Karpas-422 (cell line): Measurements from ENCODE around the gene LCN9. TPM values are rescaled to one million over a fixed set of nuclear protein-coding genes. Genes with fewer than 3 reads are reported as not detected.

ENCODE experiments used
- DNase-seq: peaks from one replicate; pipeline ENCODE4 v3.0.0-alpha.2; 2015
- H2AFZ ChIP-seq: fragments of 200-600 bp; sonication (generic); 2 replicates; pipeline ENCODE4 v1.6.1; 2014; ENCODE audit warnings: antibody characterized with exemption, low read length, mixed read lengths
- H3K27ac ChIP-seq: fragments of 200-600 bp; sonication (generic); 2 replicates; pipeline ENCODE4 v1.5.1; 2014; ENCODE audit warnings: mild to moderate bottlenecking, low read length, moderate library complexity
- H3K27me3 ChIP-seq: fragments of 200-600 bp; sonication (generic); 2 replicates; pipeline ENCODE4 v1.6.1; 2014; ENCODE audit warnings: low read length, mixed read lengths
- H3K36me3 ChIP-seq: fragments of 200-600 bp; sonication (generic); 2 replicates; pipeline ENCODE4 v1.6.1; 2014; ENCODE audit warnings: low read length, mixed read lengths; ENCODE audit not compliant: insufficient read depth
- H3K4me1 ChIP-seq: fragments of 200-600 bp; sonication (generic); 2 replicates; pipeline ENCODE4 v1.6.1; 2014; ENCODE audit warnings: mild to moderate bottlenecking, low read length, mixed read lengths
- H3K4me2 ChIP-seq: fragments of 200-600 bp; sonication (generic); 2 replicates; pipeline ENCODE4 v1.6.1; 2014; ENCODE audit warnings: low read length, low read depth, mild to moderate bottlenecking; ENCODE audit not compliant: poor library complexity, severe bottlenecking
- H3K4me3 ChIP-seq: fragments of 200-600 bp; sonication (generic); 2 replicates; pipeline ENCODE4 v1.5.1; 2014; ENCODE audit warnings: mild to moderate bottlenecking, antibody characterized with exemption, low read length, mixed read lengths
- H3K79me2 ChIP-seq: fragments of 200-600 bp; sonication (generic); 2 replicates; pipeline ENCODE4 v1.6.1; 2014; ENCODE audit warnings: mild to moderate bottlenecking, low read length, mixed read lengths
- H3K9ac ChIP-seq: fragments of 200-600 bp; sonication (generic); 2 replicates; pipeline ENCODE4 v1.6.0; 2014; ENCODE audit warnings: low read length
- H3K9me2 ChIP-seq: fragments of 200-600 bp; sonication (generic), shearing (Covaris generic); replicated peaks from 2 replicates; pipeline ENCODE4 v1.6.0; 2014; ENCODE audit warnings: mild to moderate bottlenecking, low read length, moderate library complexity; ENCODE audit not compliant: insufficient read depth
- H3K9me3 ChIP-seq: fragments of 300-700, 200-600 bp; sonication (generic); 2 replicates; pipeline ENCODE4 v1.6.1; 2014; ENCODE audit warnings: low read length, mixed read lengths
- H4K20me1 ChIP-seq: fragments of 200-600 bp; sonication (generic); 2 replicates; pipeline ENCODE4 v1.6.1; 2014; ENCODE audit warnings: mild to moderate bottlenecking, antibody characterized with exemption, low read length, low read depth; ENCODE audit not compliant: insufficient read depth
- total RNA-seq: library from RNA; depleted of rRNA; stranded (reverse); fragments of >200 nt; shearing (Covaris generic); gene quantifications from 2 replicates; pipeline ENCODE4 v1.2.3, GENCODE V29; 2014; ENCODE audit warnings: low replicate concordance

The LCN9 gene
- total RNA-seq, 1 experiment from 2014 or later: not detected

GRCh38 chr9:135681161-135681560, 18.1 kb downstream of the LCN9 start:
- no peaks in the 10 kb centered on the region for H3K9me3 ChIP-seq

GRCh38 chr9:135683401-135684034, 20.4 kb downstream of the LCN9 start:
- no peak overlapping the region for H3K27ac ChIP-seq
- H3K9me3 ChIP-seq: no peaks in the 10 kb centered on the region
- no peaks in the 10 kb centered on the region for H3K79me2 ChIP-seq
- no peak overlapping the region for H3K4me2 ChIP-seq
- no peak for DNase-seq
- no peak overlapping the region for H3K9ac ChIP-seq
- no peaks in the 10 kb centered on the region for H3K9me2 ChIP-seq
- H3K4me1 ChIP-seq: no peaks in the 10 kb centered on the region
- H3K36me3 ChIP-seq: no peaks in the 10 kb centered on the region
- H4K20me1 ChIP-seq: 0 out of 2 replicates have a peak, but pooled peaks cover 5% of the 10 kb centered on the region
- H3K27me3 ChIP-seq: no peaks in the 10 kb centered on the region
- no peak overlapping the region for H2AFZ ChIP-seq
- no peak overlapping the region for H3K4me3 ChIP-seq

More at GRCh38 chr9:135681161-135681560, 18.1 kb downstream of the LCN9 start:
- Histone ChIP-seq H3K4me1 (no peaks in the 10 kb centered on the region), H3K9me2 (no peaks in the 10 kb centered on the region), H3K27ac (no peak overlapping the region), H3K27me3 (no peaks in the 10 kb centered on the region), H3K36me3 (no peaks in the 10 kb centered on the region), H3K9ac (no peak overlapping the region), H3K4me2 (no peak overlapping the region), H2AFZ (no peak overlapping the region), H4K20me1 (0 out of 2 replicates have a peak, but pooled peaks cover 2% of the 10 kb centered on the region), H3K79me2 (no peaks in the 10 kb centered on the region), H3K4me3 (no peak overlapping the region)
- no peak for DNase-seq

- no peaks in the 10 kb centered on the region for H3K9me2 ChIP-seq
- H3K36me3 ChIP-seq: no peaks in the 10 kb centered on the region
- no peak overlapping the region for H3K27ac ChIP-seq
- no peaks in the 10 kb centered on the region for H3K27me3 ChIP-seq
- no peaks in the 10 kb centered on the region for H3K79me2 ChIP-seq
- no peak overlapping the region for H3K9ac ChIP-seq
- no peaks in the 10 kb centered on the region for H3K9me3 ChIP-seq
- H2AFZ ChIP-seq: no peak overlapping the region
- no peaks in the 10 kb centered on the region for H3K4me1 ChIP-seq
- H4K20me1 ChIP-seq: 0 out of 2 replicates have a peak, but pooled peaks cover 5% of the 10 kb centered on the region
- no peak for DNase-seq
- H3K4me3 ChIP-seq: no peak overlapping the region
- H3K4me2 ChIP-seq: no peak overlapping the region
These were observed 21.6 kb downstream of the LCN9 start for GRCh38 chr9:135684691-135685090.

GRCh38 chr9:135687216-135687615, 24.1 kb downstream of the LCN9 start:
- no peaks in the 10 kb centered on the region for H3K9me2 ChIP-seq
- H3K4me1 ChIP-seq: no peaks in the 10 kb centered on the region
- no peaks in the 10 kb centered on the region for H3K9me3 ChIP-seq
- no peaks in the 10 kb centered on the region for H3K79me2 ChIP-seq
- H3K27ac ChIP-seq: no peak overlapping the region
- no peak overlapping the region for H3K4me2 ChIP-seq
- H4K20me1 ChIP-seq: 0 out of 2 replicates have a peak, but pooled peaks cover 5% of the 10 kb centered on the region
- H2AFZ ChIP-seq: no peak overlapping the region
- H3K27me3 ChIP-seq: no peaks in the 10 kb centered on the region
- no peaks in the 10 kb centered on the region for H3K36me3 ChIP-seq
- H3K9ac ChIP-seq: no peak overlapping the region
- no peak overlapping the region for H3K4me3 ChIP-seq
- DNase-seq: no peak

GRCh38 chr9:135689011-135689410, 25.9 kb downstream of the LCN9 start:
- Histone ChIP-seq H3K36me3 (no peaks in the 10 kb centered on the region), H2AFZ (no peak overlapping the region), H3K27ac (no peak overlapping the region), H3K27me3 (no peaks in the 10 kb centered on the region), H4K20me1 (0 out of 2 replicates have a peak, but pooled peaks cover 5% of the 10 kb centered on the region), H3K4me1 (no peaks in the 10 kb centered on the region), H3K4me2 (no peak overlapping the region), H3K79me2 (no peaks in the 10 kb centered on the region), H3K4me3 (no peak overlapping the region), H3K9me3 (no peaks in the 10 kb centered on the region), H3K9ac (no peak overlapping the region), H3K9me2 (no peaks in the 10 kb centered on the region)
- DNase-seq: no peak

- Histone ChIP-seq H3K4me3 (no peak overlapping the region), H3K27ac (no peak overlapping the region), H3K36me3 (no peaks in the 10 kb centered on the region), H3K9ac (no peak overlapping the region), H3K4me2 (no peak overlapping the region), H3K9me3 (no peaks in the 10 kb centered on the region), H3K27me3 (no peaks in the 10 kb centered on the region), H3K79me2 (no peaks in the 10 kb centered on the region), H2AFZ (no peak overlapping the region), H4K20me1 (0 out of 2 replicates have a peak, but pooled peaks cover 5% of the 10 kb centered on the region), H3K4me1 (no peaks in the 10 kb centered on the region), H3K9me2 (no peaks in the 10 kb centered on the region)
- no peak for DNase-seq
These were observed 27.9 kb downstream of the LCN9 start for GRCh38 chr9:135690836-135691570.

GRCh38 chr9:135692410-135692809, 29.3 kb downstream of the LCN9 start:
- no peaks in the 10 kb centered on the region for H3K27me3 ChIP-seq
- H4K20me1 ChIP-seq: no peaks in the 10 kb centered on the region
- H3K4me2 ChIP-seq: no peak overlapping the region
- H3K9me2 ChIP-seq: no peaks in the 10 kb centered on the region
- no peak for DNase-seq
- H3K4me1 ChIP-seq: no peaks in the 10 kb centered on the region
- no peaks in the 10 kb centered on the region for H3K79me2 ChIP-seq
- H3K9ac ChIP-seq: no peak overlapping the region
- H3K4me3 ChIP-seq: no peak overlapping the region
- no peak overlapping the region for H2AFZ ChIP-seq
- H3K9me3 ChIP-seq: no peaks in the 10 kb centered on the region
- no peak overlapping the region for H3K27ac ChIP-seq
- H3K36me3 ChIP-seq: no peaks in the 10 kb centered on the region

- Histone ChIP-seq H3K4me1 (no peaks in the 10 kb centered on the region), H2AFZ (no peak overlapping the region), H3K36me3 (no peaks in the 10 kb centered on the region), H3K9me3 (no peaks in the 10 kb centered on the region), H3K27me3 (no peaks in the 10 kb centered on the region), H3K4me3 (no peak overlapping the region), H3K79me2 (no peaks in the 10 kb centered on the region), H3K9ac (no peak overlapping the region), H3K4me2 (no peak overlapping the region), H4K20me1 (no peaks in the 10 kb centered on the region), H3K9me2 (no peaks in the 10 kb centered on the region), H3K27ac (no peak overlapping the region)
- no peak for DNase-seq
These were observed 30.2 kb downstream of the LCN9 start for GRCh38 chr9:135693265-135693664.
